A549 (cell line): ENCODE results near the gene AKT1S1. TPM values are rescaled to one million over a fixed set of nuclear protein-coding genes. Genes with fewer than 3 reads are reported as not detected.

Experiments used
- ATAC-seq, 2 experiments: fragments of 200-7000 bp in 1 of 2; fragments of >200 bp in 1 of 2; cut with Nextera tagmentation in 1 of 2; cut with Tn5 transposase in 1 of 2; 3 replicates each; pipeline versions ENCODE4 v1.8.0 to v1.9.1; 2018 to 2020; ENCODE audit warnings: mild to moderate bottlenecking in 1 of 2, moderate library complexity in 1 of 2
- CTCF ChIA-PET: fragments of 300-600 bp; sonication (Branson Sonifier 250); formaldehyde crosslinking; extraction: SDS; loops from one replicate; lab custom pipeline; 2021; ENCODE audit warnings: antibody characterized with exemption, inconsistent platforms; lab: Yijun Ruan, JAX
- POLR2A ChIA-PET: fragments of 350-600 bp; formaldehyde crosslinking; extraction: SDS; loops from one replicate; lab custom pipeline; 2021; ENCODE audit warnings: antibody characterized with exemption, inconsistent platforms; lab: Yijun Ruan, JAX
- DNase-seq, 2 experiments: peaks; one replicate each; pipeline versions ENCODE4 v3.0.0 to v3.0.0-alpha.2; 2011 to 2016; ENCODE audit warnings: low read depth in 1 of 2, low spot score in 1 of 2
- FAIRE-seq: peaks from 2 replicates; lab custom pipeline; 2011; peaks lifted over from hg19 to GRCh38; lab: Jason Lieb, UNC
- H3K27ac ChIP-seq, 2 experiments: fragments of >200 bp; sonication (Bioruptor Twin); formaldehyde crosslinking; 3 replicates each; pipeline ENCODE4 v1.5.1; 2016 to 2017
- H3K4me1 ChIP-seq: fragments of >200 bp; sonication (Bioruptor Twin); formaldehyde crosslinking; 3 replicates; pipeline ENCODE4 v1.6.1; 2016
- H3K4me2 ChIP-seq: fragments of >200 bp; sonication (Bioruptor Twin); formaldehyde crosslinking; 3 replicates; pipeline ENCODE4 v1.6.1; 2016
- H3K4me3 ChIP-seq: fragments of >200 bp; sonication (Bioruptor Twin); formaldehyde crosslinking; 3 replicates; pipeline ENCODE4 v1.5.1; 2016
- H3K9me3 ChIP-seq: fragments of >200 bp; sonication (Bioruptor Twin); formaldehyde crosslinking; 3 replicates; pipeline ENCODE4 v1.6.1; 2016
- ATOH8 ChIP-seq: fragments of 250-450 bp; sonication (Bioruptor Pico); IDR thresholded peaks from 2 replicates; pipeline ENCODE4 v1.5.0; 2020; ENCODE audit warnings: low read depth, mild to moderate bottlenecking, moderate library complexity
- EHMT2 ChIP-seq: fragments of 200-600 bp; sonication (generic); IDR thresholded peaks from 2 replicates; pipeline ENCODE4 v1.6.1; 2016; ENCODE audit warnings: antibody characterized with exemption, low read depth, mild to moderate bottlenecking, moderate library complexity
- EP300 ChIP-seq, 2 experiments: fragments of >200 bp; sonication (Bioruptor Twin); formaldehyde crosslinking; IDR thresholded peaks; 2 replicates in 1 of 2; 3 replicates in 1 of 2; pipeline ENCODE4 v1.6.1; 2016 to 2017
- FOXS1 ChIP-seq: fragments of 250-450 bp; sonication (Bioruptor Pico); IDR thresholded peaks from 2 replicates; pipeline ENCODE4 v1.5.0; 2020; ENCODE audit warnings: mild to moderate bottlenecking, moderate library complexity
- GATA3 ChIP-seq: IDR thresholded peaks from 2 replicates; pipeline ENCODE4 v1.6.1; 2012; ENCODE audit warnings: borderline replicate concordance
- HEYL ChIP-seq: fragments of 250-450 bp; sonication (Bioruptor Pico); IDR thresholded peaks from 2 replicates; pipeline ENCODE4 v1.8.0; 2021; ENCODE audit warnings: mild to moderate bottlenecking, moderate library complexity
- JUN ChIP-seq, 2 experiments: fragments of >200 bp; sonication (Bioruptor Twin); formaldehyde crosslinking; IDR thresholded peaks; 2 replicates in 1 of 2; 3 replicates in 1 of 2; pipeline ENCODE4 v1.6.1; 2016 to 2017
- KDM5A ChIP-seq: fragments of 200-600 bp; sonication (generic); IDR thresholded peaks from 2 replicates; pipeline ENCODE4 v1.6.1; 2016; ENCODE audit warnings: antibody characterized with exemption, mild to moderate bottlenecking
- NFE2L2 ChIP-seq: fragments of 150-350 bp; conservative IDR thresholded peaks from 2 replicates; pipeline ENCODE4 v1.6.1; 2014; ENCODE audit warnings: low read length
- PHF8 ChIP-seq: fragments of 200-600 bp; sonication (generic); IDR thresholded peaks from 2 replicates; pipeline ENCODE4 v1.6.1; 2016; ENCODE audit warnings: low read depth, mild to moderate bottlenecking, antibody characterized with exemption, moderate library complexity, borderline replicate concordance
- POLR2A ChIP-seq: IDR thresholded peaks from 2 replicates; pipeline ENCODE4 v1.6.1; 2012; ENCODE audit warnings: mild to moderate bottlenecking, low read length
- POLR2AphosphoS2 ChIP-seq: conservative IDR thresholded peaks from 2 replicates; pipeline ENCODE4 v1.6.1; 2012; ENCODE audit warnings: low read length, improper control_type of control experiment, inconsistent platforms
- RCOR1 ChIP-seq: fragments of 150-350 bp; IDR thresholded peaks from 2 replicates; pipeline ENCODE4 v1.6.1; 2014; ENCODE audit warnings: antibody characterized with exemption, low read length, low read depth
- REST ChIP-seq: fragments of 200-600 bp; sonication (generic); IDR thresholded peaks from 2 replicates; pipeline ENCODE4 v1.6.1; 2016; ENCODE audit warnings: antibody characterized with exemption, mild to moderate bottlenecking, moderate library complexity
- RFX5 ChIP-seq: fragments of 450-650 bp; IDR thresholded peaks from 2 replicates; pipeline ENCODE4 v1.7.1; 2014; ENCODE audit warnings: antibody characterized with exemption, mild to moderate bottlenecking, moderate library complexity
- SMC3 ChIP-seq: fragments of >200 bp; sonication (Bioruptor Twin); formaldehyde crosslinking; IDR thresholded peaks from 3 replicates; pipeline ENCODE4 v1.6.1; 2018; ENCODE audit warnings: inconsistent platforms
- TFCP2L1 ChIP-seq: fragments of 250-450 bp; sonication (Bioruptor Pico); IDR thresholded peaks from 2 replicates; pipeline ENCODE4 v1.5.0; 2021; ENCODE audit warnings: mild to moderate bottlenecking
- ZC3H11A ChIP-seq: fragments of 450-650 bp; IDR thresholded peaks from 2 replicates; pipeline ENCODE4 v1.6.1; 2014; ENCODE audit warnings: antibody characterized with exemption, mild to moderate bottlenecking
- ZNF302 ChIP-seq: fragments of 250-450 bp; sonication (Bioruptor Pico); IDR thresholded peaks from 2 replicates; pipeline ENCODE4 v1.9.0; 2021; ENCODE audit warnings: inconsistent platforms, mild to moderate bottlenecking, moderate library complexity
- WGBS: methylation state at CpG from one replicate; pipeline ENCODE4 v1.1.6; 2017; ENCODE audit errors: missing lambda C conversion rate; 5-methylcytosine and 5-hydroxymethylcytosine counted together
- polyA plus RNA-seq, 4 experiments: library from polyadenylated mRNA; depleted of rRNA in 3 of 4; stranded (reverse); fragments of >200 nt; fragmentation: RNase III in 1 of 4; extraction: RNeasy Plus Mini Kit Qiagen cat#74134 plus additional on column Dnase treatment in 1 of 4; gene quantifications; 2 replicates in 3 of 4; 3 replicates in 1 of 4; pipeline ENCODE4 v1.2.3, GENCODE V29; 2011 to 2017
- TF ChIP-seq, protein P1 (sequence below): fragments of 450-650 bp; IDR thresholded peaks from 2 replicates; pipeline ENCODE4 v1.6.1; 2014; ENCODE audit warnings: antibody characterized with exemption
- TF ChIP-seq, protein P2 (sequence below): fragments of 150-350 bp; IDR thresholded peaks from 2 replicates; pipeline ENCODE4 v1.6.1; 2014; ENCODE audit warnings: low read depth, mild to moderate bottlenecking, low read length

Gene AKT1S1
- polyA plus RNA-seq, 2 of the 4 experiments (the other 2 are of a cell fraction): 39.2 to 75.9 TPM

DNA sequence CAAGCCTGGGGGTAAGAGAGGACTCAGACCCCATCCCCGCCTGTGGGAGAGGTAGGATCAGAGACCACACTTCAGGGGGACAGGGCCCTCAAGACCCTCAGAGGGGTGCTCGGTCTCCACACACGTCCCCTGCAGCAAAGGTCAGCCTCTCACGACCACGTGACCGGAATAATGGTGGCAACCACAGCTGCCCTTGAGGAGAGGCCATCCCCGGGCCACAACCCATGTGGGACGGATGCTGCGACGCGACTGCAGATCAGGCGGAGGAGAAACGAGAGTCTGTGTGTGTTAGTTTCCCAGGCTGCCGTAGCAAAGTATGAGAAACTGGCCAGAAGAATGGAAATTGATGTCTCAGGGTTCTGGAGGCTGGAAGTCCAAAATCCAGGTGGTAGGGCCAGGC is 50.1 kb downstream of the AKT1S1 start:
- WGBS: 92% methylated on average over 14 of the region's 14 CpGs
- ChIA-PET POLR2A (no interaction called here), CTCF (interaction anchor here (1.0 kb wide), 1 partner anchor 23 kb away, joined by 4 read pairs; no protein-coding TSS in a partner anchor)
- Histone ChIP-seq H3K27ac (no peak overlapping the region), H3K4me1 (no peaks in the 10 kb centered on the region), H3K4me2 (no peak overlapping the region), H3K4me3 (no peak overlapping the region), H3K9me3 (no peaks in the 10 kb centered on the region)
- ATAC-seq (no peak), DNase-seq (no peak), FAIRE-seq (no peak)
- no peak for TF ChIP-seq HEYL
- TF ChIP-seq JUN (IDR thresholded peaks at IDR 0.05): no peak
- no peak for TF ChIP-seq REST
- TF ChIP-seq PHF8: no peak
- TF ChIP-seq ATOH8: no peak
- TF ChIP-seq RFX5: no peak
- TF ChIP-seq ZNF302 (CRISPR knock-in tag): no peak
- TF ChIP-seq, protein P1, sequence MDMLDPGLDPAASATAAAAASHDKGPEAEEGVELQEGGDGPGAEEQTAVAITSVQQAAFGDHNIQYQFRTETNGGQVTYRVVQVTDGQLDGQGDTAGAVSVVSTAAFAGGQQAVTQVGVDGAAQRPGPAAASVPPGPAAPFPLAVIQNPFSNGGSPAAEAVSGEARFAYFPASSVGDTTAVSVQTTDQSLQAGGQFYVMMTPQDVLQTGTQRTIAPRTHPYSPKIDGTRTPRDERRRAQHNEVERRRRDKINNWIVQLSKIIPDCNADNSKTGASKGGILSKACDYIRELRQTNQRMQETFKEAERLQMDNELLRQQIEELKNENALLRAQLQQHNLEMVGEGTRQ: no peak
- no peak for TF ChIP-seq GATA3
- TF ChIP-seq POLR2A: no peak
- no peak for TF ChIP-seq EHMT2
- TF ChIP-seq ZC3H11A: no peak
- no peak for TF ChIP-seq POLR2AphosphoS2
- TF ChIP-seq FOXS1 (CRISPR knock-in tag): no peak
- TF ChIP-seq, protein P2, sequence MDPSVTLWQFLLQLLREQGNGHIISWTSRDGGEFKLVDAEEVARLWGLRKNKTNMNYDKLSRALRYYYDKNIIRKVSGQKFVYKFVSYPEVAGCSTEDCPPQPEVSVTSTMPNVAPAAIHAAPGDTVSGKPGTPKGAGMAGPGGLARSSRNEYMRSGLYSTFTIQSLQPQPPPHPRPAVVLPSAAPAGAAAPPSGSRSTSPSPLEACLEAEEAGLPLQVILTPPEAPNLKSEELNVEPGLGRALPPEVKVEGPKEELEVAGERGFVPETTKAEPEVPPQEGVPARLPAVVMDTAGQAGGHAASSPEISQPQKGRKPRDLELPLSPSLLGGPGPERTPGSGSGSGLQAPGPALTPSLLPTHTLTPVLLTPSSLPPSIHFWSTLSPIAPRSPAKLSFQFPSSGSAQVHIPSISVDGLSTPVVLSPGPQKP: no peak
- no peak for TF ChIP-seq TFCP2L1 (CRISPR knock-in tag)
- TF ChIP-seq SMC3: no peak
- no peak for TF ChIP-seq NFE2L2
- no peak for TF ChIP-seq EP300 (IDR thresholded peaks at IDR 0.05)

DNA sequence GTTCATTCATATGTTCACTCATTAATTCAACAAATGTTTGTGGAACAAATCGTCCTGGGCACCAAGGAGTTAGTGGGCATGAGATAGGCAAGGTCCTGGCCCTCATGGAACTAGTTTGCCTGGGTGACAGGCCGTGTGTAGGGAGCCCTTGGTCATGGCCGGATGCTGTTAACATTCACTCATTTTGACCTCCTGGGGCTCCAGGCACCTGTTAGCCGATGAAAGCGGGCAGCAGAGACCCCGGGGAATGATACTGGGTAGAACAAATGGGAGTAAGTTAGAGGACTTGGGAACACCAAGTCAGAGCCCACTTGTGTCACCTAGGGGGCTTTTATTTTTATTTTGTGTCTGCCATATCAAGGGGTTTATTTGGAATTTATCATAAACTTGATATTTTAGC is 52.5 kb downstream of the AKT1S1 start:
- no peak overlapping the region for H3K4me2 ChIP-seq
- no peak for TF ChIP-seq KDM5A
- no peak for TF ChIP-seq RCOR1
- TF ChIP-seq GATA3: no peak
- TF ChIP-seq, all 56 proteins: peak for 0
- no peaks in the 10 kb centered on the region for H3K4me1 ChIP-seq
- no peaks in the 10 kb centered on the region for H3K9me3 ChIP-seq
- ATAC-seq (no peak), DNase-seq (no peak), FAIRE-seq (no peak)
- H3K27ac ChIP-seq: no peak overlapping the region
- ChIA-PET CTCF (interaction anchor here (1.8 kb wide), 1 partner anchor 107 kb away, joined by 5 read pairs; no protein-coding TSS in a partner anchor), POLR2A (no interaction called here)
- WGBS: 75% methylated on average over 6 of the region's 6 CpGs
- no peak overlapping the region for H3K4me3 ChIP-seq
